SK-N-SH treated with all-trans-retinoic acid at 6 μM for 48 hours (cell line): Measurements from ENCODE around the gene DPM2.

Source experiments
- ATAC-seq: fragments of 200-7000 bp; cut with Tn5 transposase; 3 replicates; pipeline ENCODE4 v1.9.1; 2020; ENCODE audit warnings: mild to moderate bottlenecking, moderate library complexity
- ARNTL ChIP-seq: fragments of 450-650 bp; formaldehyde crosslinking; IDR thresholded peaks from 2 replicates; pipeline ENCODE4 v1.5.0; 2020; ENCODE audit warnings: low read depth, mild to moderate bottlenecking, moderate library complexity, borderline replicate concordance
- CREB5 ChIP-seq: fragments of 250-450 bp; sonication (Bioruptor Pico); IDR thresholded peaks from 2 replicates; pipeline ENCODE4 v1.5.1; 2020; ENCODE audit warnings: low read depth, mild to moderate bottlenecking, moderate library complexity
- CSDC2 ChIP-seq: fragments of 250-450 bp; sonication (Bioruptor Pico); IDR thresholded peaks from 2 replicates; pipeline ENCODE4 v1.5.0; 2020; ENCODE audit warnings: mild to moderate bottlenecking, moderate library complexity
- CSRNP3 ChIP-seq: fragments of 250-450 bp; sonication (Bioruptor Pico); IDR thresholded peaks from 2 replicates; pipeline ENCODE4 v1.5.1; 2021; ENCODE audit warnings: mild to moderate bottlenecking, moderate library complexity
- ESRRG ChIP-seq: fragments of 250-450 bp; sonication (Bioruptor Pico); IDR thresholded peaks from 2 replicates; pipeline ENCODE4 v1.6.1; 2021; ENCODE audit warnings: mild to moderate bottlenecking
- ISL1 ChIP-seq: fragments of 250-450 bp; sonication (Bioruptor Pico); IDR thresholded peaks from 2 replicates; pipeline ENCODE4 v2.1.2; 2022; ENCODE audit warnings: mild to moderate bottlenecking, moderate library complexity
- PATZ1 ChIP-seq: fragments of 250-450 bp; sonication (Bioruptor Pico); IDR thresholded peaks from 2 replicates; pipeline ENCODE4 v1.8.0; 2020; ENCODE audit warnings: mild to moderate bottlenecking, moderate library complexity, borderline replicate concordance
- POU6F1 ChIP-seq: fragments of 250-450 bp; sonication (Bioruptor Pico); IDR thresholded peaks from 2 replicates; pipeline ENCODE4 v1.8.0; 2021; ENCODE audit warnings: low read depth, mild to moderate bottlenecking, moderate library complexity, borderline replicate concordance
- PPARA ChIP-seq: fragments of 250-450 bp; sonication (Bioruptor Pico); IDR thresholded peaks from 2 replicates; pipeline ENCODE4 v1.5.0; 2020; ENCODE audit warnings: mild to moderate bottlenecking, borderline replicate concordance
- RARB ChIP-seq: fragments of 250-450 bp; sonication (Bioruptor Pico); IDR thresholded peaks from 2 replicates; pipeline ENCODE4 v1.8.0; 2021; ENCODE audit warnings: mild to moderate bottlenecking, moderate library complexity
- TOX ChIP-seq: fragments of 250-450 bp; sonication (Bioruptor Pico); IDR thresholded peaks from 2 replicates; pipeline ENCODE4 v1.8.0; 2021; ENCODE audit warnings: mild to moderate bottlenecking, moderate library complexity, borderline replicate concordance
- TSHZ2 ChIP-seq: fragments of 250-450 bp; sonication (Bioruptor Pico); IDR thresholded peaks from 2 replicates; pipeline ENCODE4 v1.5.0; 2020; ENCODE audit warnings: mild to moderate bottlenecking, moderate library complexity
- ZFP3 ChIP-seq: fragments of 250-450 bp; sonication (Bioruptor Pico); IDR thresholded peaks from 2 replicates; pipeline ENCODE4 v1.5.0; 2020; ENCODE audit warnings: mild to moderate bottlenecking, moderate library complexity
- ZFP30 ChIP-seq: fragments of 450-650 bp; formaldehyde crosslinking; IDR thresholded peaks from 2 replicates; pipeline ENCODE4 v1.5.0; 2022; ENCODE audit warnings: mild to moderate bottlenecking, moderate library complexity
- ZNF70 ChIP-seq: fragments of 450-650 bp; formaldehyde crosslinking; IDR thresholded peaks from 2 replicates; pipeline ENCODE4 v1.5.0; 2020; ENCODE audit warnings: mild to moderate bottlenecking, moderate library complexity
- ZNF8 ChIP-seq: fragments of 450-650 bp; formaldehyde crosslinking; IDR thresholded peaks from 2 replicates; pipeline ENCODE4 v1.5.0; 2020; ENCODE audit warnings: mild to moderate bottlenecking, moderate library complexity

DPM2 gene

GRCh38 chr9:127966416-127967150 is 28.9 kb upstream of the DPM2 start (continued):
- TF ChIP-seq CREB5 (CRISPR knock-in tag) (no peak), ZNF8 (CRISPR knock-in tag) (no peak), PPARA (CRISPR knock-in tag) (no peak), RARB (no peak), ESRRG (CRISPR knock-in tag) (no peak), POU6F1 (CRISPR knock-in tag) (no peak)

- ATAC-seq, result peak; percentile 11
Observed at GRCh38 chr9:127965953-127966352, 28.3 kb upstream of the DPM2 start.

More at GRCh38 chr9:127965953-127966352, 28.3 kb upstream of the DPM2 start:
- TF ChIP-seq CSRNP3 (CRISPR knock-in tag), result no peak
- no peak for TF ChIP-seq ZNF70 (CRISPR knock-in tag)
- no peak for TF ChIP-seq ZNF8 (CRISPR knock-in tag)
- TF ChIP-seq CREB5 (CRISPR knock-in tag), result no peak
- no peak for TF ChIP-seq ZFP30 (CRISPR knock-in tag)
- no peak for TF ChIP-seq POU6F1 (CRISPR knock-in tag)
- no peak for TF ChIP-seq ISL1 (CRISPR knock-in tag)
- TF ChIP-seq ARNTL (CRISPR knock-in tag), result no peak
- no peak for TF ChIP-seq TSHZ2 (CRISPR knock-in tag)
- TF ChIP-seq ZFP3 (CRISPR knock-in tag), result no peak
- no peak for TF ChIP-seq ESRRG (CRISPR knock-in tag)
- TF ChIP-seq PATZ1 (CRISPR knock-in tag), result no peak
- no peak for TF ChIP-seq PPARA (CRISPR knock-in tag)
- no peak for TF ChIP-seq TOX
- no peak for TF ChIP-seq CSDC2
- TF ChIP-seq RARB, result no peak
